HepG2 (cell line): Measurements from ENCODE around the gene SLBP. TPM values are rescaled to one million over a fixed set of nuclear protein-coding genes. Genes with fewer than 3 reads are reported as not detected.

Experiments used
- ATM ChIP-seq: fragments of 450-650 bp; IDR thresholded peaks from 2 replicates; pipeline ENCODE4 v1.7.1; 2017; ENCODE audit warnings: mild to moderate bottlenecking, borderline replicate concordance
- CAMTA2 ChIP-seq: sonication (generic); formaldehyde crosslinking; IDR thresholded peaks from 2 replicates; pipeline ENCODE4 v1.4.0; 2020; ENCODE audit warnings: mild to moderate bottlenecking, missing genetic modification reagents, borderline replicate concordance
- DR1 ChIP-seq: sonication (generic); formaldehyde crosslinking; IDR thresholded peaks from 2 replicates; pipeline ENCODE4 v1.8.0; 2021; ENCODE audit warnings: mild to moderate bottlenecking, missing genetic modification reagents, inconsistent platforms
- GTF2F1 ChIP-seq: fragments of 150-350 bp; IDR thresholded peaks from 2 replicates; pipeline ENCODE4 v1.6.1; 2014; ENCODE audit warnings: low read length
- GZF1 ChIP-seq: sonication (generic); formaldehyde crosslinking; IDR thresholded peaks from 2 replicates; pipeline ENCODE4 v1.5.1; 2020; ENCODE audit warnings: mild to moderate bottlenecking, missing genetic modification reagents
- HHEX ChIP-seq: IDR thresholded peaks from 2 replicates; pipeline ENCODE4 v1.6.1; 2016; ENCODE audit warnings: control low read depth
- HNF4A ChIP-seq: sonication (generic); formaldehyde crosslinking; IDR thresholded peaks from 2 replicates; pipeline ENCODE4 v1.4.0; 2020; ENCODE audit warnings: missing genetic modification reagents
- KDM2A ChIP-seq: sonication (generic); formaldehyde crosslinking; IDR thresholded peaks from 2 replicates; pipeline ENCODE4 v1.4.0; 2020; ENCODE audit warnings: low read depth, missing genetic modification reagents, borderline replicate concordance
- KLF12 ChIP-seq: sonication (generic); formaldehyde crosslinking; IDR thresholded peaks from 2 replicates; pipeline ENCODE4 v1.4.0; 2020; ENCODE audit warnings: missing genetic modification reagents, borderline replicate concordance
- NCOR1 ChIP-seq: fragments of 200-600 bp; sonication (generic); IDR thresholded peaks from 2 replicates; pipeline ENCODE4 v1.7.0; 2017; ENCODE audit warnings: antibody characterized with exemption, low read length, borderline replicate concordance
- PITX1 ChIP-seq: sonication (generic); formaldehyde crosslinking; IDR thresholded peaks from 2 replicates; pipeline ENCODE4 v1.5.1; 2020; ENCODE audit warnings: mild to moderate bottlenecking, missing genetic modification reagents
- TAF15 ChIP-seq: fragments of 200-400 bp; formaldehyde crosslinking; IDR thresholded peaks from one replicate; pipeline ENCODE4 v1.6.1; 2018; ENCODE audit warnings: mild to moderate bottlenecking, low read depth, low read length; ENCODE audit not compliant: poor library complexity, severe bottlenecking
- TARDBP ChIP-seq: sonication (generic); formaldehyde crosslinking; IDR thresholded peaks from 2 replicates; pipeline ENCODE4 v1.8.0; 2022; ENCODE audit warnings: mild to moderate bottlenecking, missing genetic modification reagents
- XRCC5 ChIP-seq: fragments of 200-400 bp; formaldehyde crosslinking; optimal IDR thresholded peaks from 2 replicates; pipeline ENCODE3; 2017; ENCODE audit warnings: mild to moderate bottlenecking, low read length
- ZNF253 ChIP-seq: sonication (generic); formaldehyde crosslinking; IDR thresholded peaks from 2 replicates; pipeline ENCODE4 v1.8.0; 2022; ENCODE audit warnings: mild to moderate bottlenecking, missing genetic modification reagents, borderline replicate concordance
- ZNF256 ChIP-seq: sonication (generic); formaldehyde crosslinking; conservative IDR thresholded peaks from 2 replicates; pipeline ENCODE4 v1.4.0; 2020; ENCODE audit warnings: missing genetic modification reagents
- ZNF503 ChIP-seq: sonication (generic); formaldehyde crosslinking; IDR thresholded peaks from 2 replicates; pipeline ENCODE4 v1.4.0; 2020; ENCODE audit warnings: missing genetic modification reagents
- ZNF652 ChIP-seq: IDR thresholded peaks from 2 replicates; pipeline ENCODE4 v1.6.1; 2016; ENCODE audit warnings: low read depth, borderline replicate concordance
- ZNF713 ChIP-seq: sonication (generic); formaldehyde crosslinking; IDR thresholded peaks from 2 replicates; pipeline ENCODE4 v1.4.0; 2020; ENCODE audit warnings: mild to moderate bottlenecking, missing genetic modification reagents
- ZXDC ChIP-seq: sonication (generic); formaldehyde crosslinking; IDR thresholded peaks from 2 replicates; pipeline ENCODE4 v1.5.0; 2020; ENCODE audit warnings: mild to moderate bottlenecking, missing genetic modification reagents
- polyA plus RNA-seq, 8 experiments: library from polyadenylated mRNA; depleted of rRNA in 3 of 8; stranded (reverse) in 7 of 8; unstranded in 1 of 8; fragments of >200 nt; fragmentation: Illumina TruSeq in 4 of 8; extraction: Trizol in 4 of 8; gene quantifications; 2 replicates each; pipeline versions ENCODE4 v1.2.1 to v1.2.3, GENCODE V29; 2011 to 2016; ENCODE audit warnings: low read depth in 4 of 8, missing spikeins in 1 of 8, mixed read lengths in 1 of 8; ENCODE audit not compliant: insufficient read depth in 1 of 8
- total RNA-seq, 5 experiments: library from RNA; depleted of rRNA; stranded (reverse); fragments of >200 nt; fragmentation: Illumina TruSeq; extraction: Trizol; gene quantifications; 2 replicates each; pipeline ENCODE4 v1.2.3, GENCODE V29; 2016; ENCODE audit warnings: low read depth in 1 of 5
- TF ChIP-seq, protein P1 (sequence below): sonication (generic); formaldehyde crosslinking; IDR thresholded peaks from 2 replicates; pipeline ENCODE4 v1.8.0; 2022; ENCODE audit warnings: missing genetic modification reagents, mild to moderate bottlenecking, borderline replicate concordance
- TF ChIP-seq, protein P2 (sequence below): sonication (generic); formaldehyde crosslinking; IDR thresholded peaks from 2 replicates; pipeline ENCODE4 v1.4.0; 2020; ENCODE audit warnings: missing genetic modification reagents, borderline replicate concordance

SLBP gene
- total and polyA plus RNA-seq, 2 of the 13 experiments (the other 11 are each of a cell fraction or from before 2014, with no cell fraction given): 43.9 to 104 TPM

- TF ChIP-seq ZNF253 (CRISPR knock-in tag): no peak
- TF ChIP-seq, protein P1, sequence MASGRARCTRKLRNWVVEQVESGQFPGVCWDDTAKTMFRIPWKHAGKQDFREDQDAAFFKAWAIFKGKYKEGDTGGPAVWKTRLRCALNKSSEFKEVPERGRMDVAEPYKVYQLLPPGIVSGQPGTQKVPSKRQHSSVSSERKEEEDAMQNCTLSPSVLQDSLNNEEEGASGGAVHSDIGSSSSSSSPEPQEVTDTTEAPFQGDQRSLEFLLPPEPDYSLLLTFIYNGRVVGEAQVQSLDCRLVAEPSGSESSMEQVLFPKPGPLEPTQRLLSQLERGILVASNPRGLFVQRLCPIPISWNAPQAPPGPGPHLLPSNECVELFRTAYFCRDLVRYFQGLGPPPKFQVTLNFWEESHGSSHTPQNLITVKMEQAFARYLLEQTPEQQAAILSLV (CRISPR knock-in tag): no peak
- TF ChIP-seq TARDBP (CRISPR knock-in tag): no peak
- TF ChIP-seq DR1 (CRISPR knock-in tag): peak; percentile 67; the same call in 1 of the 2 replicates
- no peak for TF ChIP-seq KLF12 (CRISPR knock-in tag)
- no peak for TF ChIP-seq TAF15
- TF ChIP-seq KDM2A (CRISPR knock-in tag): peak; percentile 76
- no peak for TF ChIP-seq ZNF652
- TF ChIP-seq GZF1: no peak
- no peak; the same call in 1 of the 2 replicates for TF ChIP-seq HNF4A (CRISPR knock-in tag)
- 0 out of 2 replicates have a peak, but pooled peaks have one; percentile 21 for TF ChIP-seq ZXDC (CRISPR knock-in tag)
- TF ChIP-seq XRCC5: peak; percentile 3
- peak; percentile 74; the same call in 1 of the 2 replicates for TF ChIP-seq CAMTA2
- TF ChIP-seq ZNF256 (CRISPR knock-in tag): 0 out of 2 replicates have a peak, but pooled peaks have one; percentile 20
- TF ChIP-seq ZNF713 (CRISPR knock-in tag): peak; percentile 80; the same call in 1 of the 2 replicates
- TF ChIP-seq PITX1: no peak
- TF ChIP-seq NCOR1: no peak
- TF ChIP-seq ATM: no peak
- TF ChIP-seq ZNF503 (CRISPR knock-in tag): no peak
- TF ChIP-seq, protein P2, sequence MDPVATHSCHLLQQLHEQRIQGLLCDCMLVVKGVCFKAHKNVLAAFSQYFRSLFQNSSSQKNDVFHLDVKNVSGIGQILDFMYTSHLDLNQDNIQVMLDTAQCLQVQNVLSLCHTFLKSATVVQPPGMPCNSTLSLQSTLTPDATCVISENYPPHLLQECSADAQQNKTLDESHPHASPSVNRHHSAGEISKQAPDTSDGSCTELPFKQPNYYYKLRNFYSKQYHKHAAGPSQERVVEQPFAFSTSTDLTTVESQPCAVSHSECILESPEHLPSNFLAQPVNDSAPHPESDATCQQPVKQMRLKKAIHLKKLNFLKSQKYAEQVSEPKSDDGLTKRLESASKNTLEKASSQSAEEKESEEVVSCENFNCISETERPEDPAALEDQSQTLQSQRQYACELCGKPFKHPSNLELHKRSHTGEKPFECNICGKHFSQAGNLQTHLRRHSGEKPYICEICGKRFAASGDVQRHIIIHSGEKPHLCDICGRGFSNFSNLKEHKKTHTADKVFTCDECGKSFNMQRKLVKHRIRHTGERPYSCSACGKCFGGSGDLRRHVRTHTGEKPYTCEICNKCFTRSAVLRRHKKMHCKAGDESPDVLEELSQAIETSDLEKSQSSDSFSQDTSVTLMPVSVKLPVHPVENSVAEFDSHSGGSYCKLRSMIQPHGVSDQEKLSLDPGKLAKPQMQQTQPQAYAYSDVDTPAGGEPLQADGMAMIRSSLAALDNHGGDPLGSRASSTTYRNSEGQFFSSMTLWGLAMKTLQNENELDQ (CRISPR knock-in tag): no peak
- TF ChIP-seq GTF2F1: no peak
- no peak for TF ChIP-seq HHEX
Measured at GRCh38 chr4:1720163-1720983, 8.3 kb upstream of the SLBP start (continued).
